H9 (cell line): Measurements from ENCODE around the gene PDE3A. TPM values are rescaled to one million over a fixed set of nuclear protein-coding genes. Genes with fewer than 3 reads are reported as not detected.

Source experiments
- DNase-seq: peaks from one replicate; pipeline ENCODE4 v3.0.0-alpha.2; 2017
- H2AFZ ChIP-seq: one replicate; pipeline ENCODE4 v1.6.1; 2013; ENCODE audit warnings: mild to moderate bottlenecking, low read length, control low read depth, moderate library complexity
- H2AK5ac ChIP-seq: 2 replicates; pipeline ENCODE4 v1.6.1; 2013; ENCODE audit warnings: low read length, control low read depth, mixed read lengths; ENCODE audit not compliant: insufficient read length
- H2BK120ac ChIP-seq: one replicate; pipeline ENCODE4 v1.6.1; 2013; ENCODE audit warnings: low read depth, mild to moderate bottlenecking, low read length, control low read depth, inconsistent platforms; ENCODE audit not compliant: poor library complexity, severe bottlenecking
- H2BK12ac ChIP-seq: 2 replicates; pipeline ENCODE4 v1.6.1; 2013; ENCODE audit warnings: low read length, control low read depth, mixed read lengths, low read depth; ENCODE audit not compliant: insufficient read length
- H2BK15ac ChIP-seq: 2 replicates; pipeline ENCODE4 v1.6.1; 2013; ENCODE audit warnings: low read depth, low read length, control low read depth
- H2BK20ac ChIP-seq: one replicate; pipeline ENCODE4 v1.6.1; 2013; ENCODE audit warnings: low read depth, mild to moderate bottlenecking, low read length, control low read depth, inconsistent platforms; ENCODE audit not compliant: poor library complexity, severe bottlenecking
- H2BK5ac ChIP-seq: 2 replicates; pipeline ENCODE4 v1.6.1; 2013; ENCODE audit warnings: low read length, control low read depth, mixed read lengths; ENCODE audit not compliant: insufficient read length
- H3K14ac ChIP-seq: 2 replicates; pipeline ENCODE4 v1.6.1; 2013; ENCODE audit warnings: low read length, control low read depth; ENCODE audit not compliant: insufficient read depth
- H3K18ac ChIP-seq: 2 replicates; pipeline ENCODE4 v1.6.1; 2013; ENCODE audit warnings: low read depth, mild to moderate bottlenecking, mixed read lengths, low read length, control low read depth; ENCODE audit not compliant: insufficient read length
- H3K23ac ChIP-seq: 2 replicates; pipeline ENCODE4 v1.6.1; 2013; ENCODE audit warnings: low read length, control low read depth, mixed read lengths, low read depth; ENCODE audit not compliant: insufficient read length
- H3K23me2 ChIP-seq: 2 replicates; pipeline ENCODE4 v1.6.1; 2013; ENCODE audit warnings: low read depth, mild to moderate bottlenecking, mixed read lengths, low read length, control low read depth; ENCODE audit not compliant: insufficient read length, poor library complexity, severe bottlenecking
- H3K27ac ChIP-seq: 2 replicates; pipeline ENCODE4 v1.5.1; 2013; ENCODE audit warnings: low read length, control low read depth, mixed read lengths, low read depth; ENCODE audit not compliant: insufficient read length
- H3K27me3 ChIP-seq: 2 replicates; pipeline ENCODE4 v1.6.1; 2013; ENCODE audit warnings: low read length, control low read depth, inconsistent platforms; ENCODE audit not compliant: insufficient read depth
- H3K4ac ChIP-seq: 2 replicates; pipeline ENCODE4 v1.6.1; 2013; ENCODE audit warnings: low read depth, mild to moderate bottlenecking, control low read depth, inconsistent platforms, low read length, moderate library complexity
- H3K4me1 ChIP-seq: 2 replicates; pipeline ENCODE4 v1.6.1; 2013; ENCODE audit warnings: low read length, control low read depth, inconsistent platforms; ENCODE audit not compliant: insufficient read depth
- H3K4me2 ChIP-seq: 2 replicates; pipeline ENCODE4 v1.6.1; 2013; ENCODE audit warnings: low read length, control low read depth, mixed read lengths; ENCODE audit not compliant: insufficient read length, insufficient read depth
- H3K56ac ChIP-seq: 2 replicates; pipeline ENCODE4 v1.6.1; 2013; ENCODE audit warnings: low read depth, mild to moderate bottlenecking, mixed read lengths, low read length, control low read depth; ENCODE audit not compliant: insufficient read length
- H3K79me1 ChIP-seq: 2 replicates; pipeline ENCODE4 v1.6.1; 2013; ENCODE audit warnings: low read depth, mild to moderate bottlenecking, moderate library complexity, low read length, control low read depth, inconsistent platforms; ENCODE audit not compliant: insufficient read depth, poor library complexity, severe bottlenecking
- H3K79me2 ChIP-seq: 2 replicates; pipeline ENCODE4 v1.6.1; 2013; ENCODE audit warnings: low read length, control low read depth, inconsistent platforms; ENCODE audit not compliant: insufficient read depth
- H3K9ac ChIP-seq: 2 replicates; pipeline ENCODE4 v1.6.1; 2013; ENCODE audit warnings: low read length, control low read depth, mixed read lengths; ENCODE audit not compliant: insufficient read length; ENCODE audit errors: extremely low read depth
- H3K9me3 ChIP-seq: one replicate; pipeline ENCODE4 v1.6.1; 2013; ENCODE audit warnings: low read depth, low read length, inconsistent platforms; ENCODE audit not compliant: control insufficient read depth
- H3T11ph ChIP-seq: one replicate; pipeline ENCODE4 v1.6.1; 2013; ENCODE audit warnings: mild to moderate bottlenecking, low read length, control low read depth, inconsistent platforms
- H4K20me1 ChIP-seq: one replicate; pipeline ENCODE4 v1.6.1; 2013; ENCODE audit not compliant: control insufficient read depth, insufficient read length, insufficient read depth
- H4K5ac ChIP-seq: 2 replicates; pipeline ENCODE4 v1.6.1; 2013; ENCODE audit warnings: low read depth, mild to moderate bottlenecking, mixed read lengths, low read length, control low read depth; ENCODE audit not compliant: insufficient read length
- H4K8ac ChIP-seq: replicated peaks from 2 replicates; pipeline ENCODE4 v1.6.1; 2013; ENCODE audit warnings: low read length, control low read depth, mixed read lengths, low read depth; ENCODE audit not compliant: insufficient read length
- H4K91ac ChIP-seq: 2 replicates; pipeline ENCODE4 v1.6.1; 2013; ENCODE audit warnings: low read depth, mild to moderate bottlenecking, moderate library complexity, mixed read lengths, low read length, control low read depth; ENCODE audit not compliant: insufficient read length
- H3K27ac Mint-ChIP-seq, 3 experiments: 2 replicates in 2 of 3; 3 replicates in 1 of 3; pipeline ENCODE4 v1.8.0; 2020 to 2021; ENCODE audit warnings: mixed read lengths in 3 of 3, mild to moderate bottlenecking in 1 of 3, moderate library complexity in 1 of 3
- H3K27me3 Mint-ChIP-seq: 2 replicates; pipeline ENCODE4 v1.8.0; 2021; ENCODE audit warnings: low read depth, mild to moderate bottlenecking, moderate library complexity, mixed read lengths
- H3K36me3 Mint-ChIP-seq, 3 experiments: 2 replicates in 2 of 3; 3 replicates in 1 of 3; pipeline ENCODE4 v1.8.0; 2020 to 2021; ENCODE audit warnings: low read depth in 3 of 3, mixed read lengths in 3 of 3; ENCODE audit not compliant: insufficient read depth in 1 of 3
- H3K4me1 Mint-ChIP-seq, 2 experiments: 2 replicates each; pipeline ENCODE4 v1.8.0; 2020; ENCODE audit warnings: mixed read lengths in 2 of 2
- H3K4me3 Mint-ChIP-seq, 2 experiments: 2 replicates in 1 of 2; 3 replicates in 1 of 2; pipeline ENCODE4 v1.8.0; 2020 to 2021; ENCODE audit warnings: mild to moderate bottlenecking in 2 of 2, mixed read lengths in 2 of 2, moderate library complexity in 1 of 2
- H3K9me3 Mint-ChIP-seq, 2 experiments: 2 replicates in 1 of 2; 3 replicates in 1 of 2; pipeline ENCODE4 v1.8.0; 2020; ENCODE audit warnings: mild to moderate bottlenecking in 2 of 2, mixed read lengths in 2 of 2, moderate library complexity in 1 of 2
- total RNA-seq: library from RNA; stranded (reverse); gene quantifications from 2 replicates; pipeline ENCODE4 v1.2.1, GENCODE V29; 2021
- TF ChIP-seq, protein P1 (sequence below): fragments of 200-600 bp; sonication (generic); conservative IDR thresholded peaks from 3 replicates; pipeline ENCODE4 v1.8.0; 2021; ENCODE audit warnings: antibody characterized with exemption, mild to moderate bottlenecking

The PDE3A gene
- total RNA-seq, 1 experiment from 2014 or later: 3.0 TPM

DNA sequence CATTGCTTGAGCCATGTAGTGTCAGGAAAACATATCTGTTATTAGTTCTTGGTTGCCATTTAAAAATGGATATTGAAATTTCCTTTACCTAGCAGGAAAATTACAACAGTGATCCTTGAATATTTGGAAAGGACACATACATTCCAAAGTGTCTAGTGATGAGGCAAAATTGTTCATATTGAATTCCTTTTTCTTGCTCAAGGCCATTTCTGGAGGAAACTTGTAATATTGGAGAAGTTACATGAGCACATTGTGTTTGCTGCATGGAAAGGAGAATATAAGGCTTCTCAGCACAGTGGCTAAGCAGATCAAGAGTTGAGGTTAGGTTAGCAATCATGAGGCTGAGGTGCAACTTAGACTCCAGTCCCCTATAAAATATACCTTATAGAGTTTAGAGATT lies 121.9 kb downstream of the PDE3A start:
- Histone ChIP-seq H3K23ac (no peak overlapping the region), H4K8ac (no peak overlapping the region), H3K27me3 (no peaks in the 10 kb centered on the region), H3K4ac (no peak overlapping the region), H2BK120ac (no peak overlapping the region), H4K91ac (no peak overlapping the region), H3K9me3 (no peaks in the 10 kb centered on the region), H3K18ac (no peak overlapping the region), H3K9ac (no peak overlapping the region), H3K27ac (no peak overlapping the region), H3K4me2 (no peak overlapping the region), H2BK15ac (no peak overlapping the region), H3K4me1 (peaks cover 3% of the 10 kb centered on the region; the same call in 1 of the 2 replicates), H3T11ph (no peak overlapping the region), H3K79me1 (no peaks in the 10 kb centered on the region), H3K79me2 (no peaks in the 10 kb centered on the region), H2AK5ac (no peak overlapping the region), H2BK5ac (no peak overlapping the region), H4K20me1 (no peaks in the 10 kb centered on the region), H4K5ac (no peak overlapping the region), H2BK20ac (no peak overlapping the region), H2AFZ (no peak overlapping the region), H3K56ac (no peak overlapping the region), H3K14ac (no peak overlapping the region), H2BK12ac (no peak overlapping the region), H3K23me2 (no peaks in the 10 kb centered on the region)
- no peaks in the 10 kb centered on the region for H3K27me3 Mint-ChIP-seq
- H3K9me3 Mint-ChIP-seq: no peaks in the 10 kb centered on the region
- H3K36me3 Mint-ChIP-seq: no peaks in the 10 kb centered on the region; a peak in 2 of 7 replicates
- DNase-seq: no peak
- H3K27ac Mint-ChIP-seq: no peak overlapping the region
- H3K4me3 Mint-ChIP-seq: no peak overlapping the region
- TF ChIP-seq, protein P1, sequence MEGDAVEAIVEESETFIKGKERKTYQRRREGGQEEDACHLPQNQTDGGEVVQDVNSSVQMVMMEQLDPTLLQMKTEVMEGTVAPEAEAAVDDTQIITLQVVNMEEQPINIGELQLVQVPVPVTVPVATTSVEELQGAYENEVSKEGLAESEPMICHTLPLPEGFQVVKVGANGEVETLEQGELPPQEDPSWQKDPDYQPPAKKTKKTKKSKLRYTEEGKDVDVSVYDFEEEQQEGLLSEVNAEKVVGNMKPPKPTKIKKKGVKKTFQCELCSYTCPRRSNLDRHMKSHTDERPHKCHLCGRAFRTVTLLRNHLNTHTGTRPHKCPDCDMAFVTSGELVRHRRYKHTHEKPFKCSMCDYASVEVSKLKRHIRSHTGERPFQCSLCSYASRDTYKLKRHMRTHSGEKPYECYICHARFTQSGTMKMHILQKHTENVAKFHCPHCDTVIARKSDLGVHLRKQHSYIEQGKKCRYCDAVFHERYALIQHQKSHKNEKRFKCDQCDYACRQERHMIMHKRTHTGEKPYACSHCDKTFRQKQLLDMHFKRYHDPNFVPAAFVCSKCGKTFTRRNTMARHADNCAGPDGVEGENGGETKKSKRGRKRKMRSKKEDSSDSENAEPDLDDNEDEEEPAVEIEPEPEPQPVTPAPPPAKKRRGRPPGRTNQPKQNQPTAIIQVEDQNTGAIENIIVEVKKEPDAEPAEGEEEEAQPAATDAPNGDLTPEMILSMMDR: no peak
- H3K4me1 Mint-ChIP-seq: peaks cover 19 to 30% of the 10 kb centered on the region in 2 experiments
